HG02852 (cell line): ENCODE measurements around the gene ANKIB1.
"Not testable (repeated sequence)": the region's sequence is repeated elsewhere in the genome, so short reads cannot be mapped to it uniquely, and the experiment has no call there.

Experiments
- ATAC-seq: cut with Tn5 transposase; IDR thresholded peaks from one replicate; pipeline ENCODE4 v1.9.1; 2021; ENCODE audit warnings: mild to moderate bottlenecking, moderate library complexity; ENCODE audit not compliant: unreplicated experiment

ANKIB1 gene

DNA sequence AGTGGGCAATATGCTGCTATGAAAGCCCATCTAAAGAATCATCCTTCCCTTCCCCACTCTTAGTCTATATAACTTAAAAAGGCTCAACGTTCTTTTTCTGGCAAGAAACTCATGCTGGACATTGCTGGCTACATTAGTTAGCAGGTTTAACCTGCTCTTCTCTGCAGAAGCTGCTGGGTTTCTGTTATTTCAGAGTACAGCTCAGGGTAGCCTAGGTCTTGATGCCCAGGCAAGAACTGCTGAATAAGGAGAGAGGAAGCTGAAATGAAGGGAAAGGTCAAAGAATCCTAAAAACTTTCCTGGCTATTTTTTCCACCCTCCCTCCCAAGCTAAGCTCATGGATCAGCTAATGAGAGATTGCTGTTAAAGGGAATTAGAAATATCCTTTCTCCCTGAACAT is 79.4 kb downstream of the ANKIB1 start:
- no peak for ATAC-seq

DNA sequence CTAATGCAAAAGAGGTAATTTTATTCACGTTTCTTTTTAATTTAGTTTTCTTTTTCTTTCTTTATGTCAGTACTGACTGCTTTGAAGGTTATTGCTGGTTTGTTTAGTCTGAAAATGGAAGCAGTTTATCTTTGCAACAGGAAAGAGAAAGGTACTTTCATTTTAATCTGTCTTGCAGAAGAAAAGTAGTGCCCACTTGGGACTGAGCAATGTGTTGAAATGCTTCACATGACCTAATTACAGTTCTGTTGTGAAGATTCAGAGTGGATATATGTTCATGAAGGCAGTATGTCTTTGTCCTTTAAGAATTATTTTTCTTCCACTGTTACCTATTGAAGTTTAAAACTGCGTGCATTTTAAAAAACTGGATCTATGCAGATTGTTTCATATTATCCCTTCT is 80.1 kb downstream of the ANKIB1 start:
- no peak for ATAC-seq

DNA sequence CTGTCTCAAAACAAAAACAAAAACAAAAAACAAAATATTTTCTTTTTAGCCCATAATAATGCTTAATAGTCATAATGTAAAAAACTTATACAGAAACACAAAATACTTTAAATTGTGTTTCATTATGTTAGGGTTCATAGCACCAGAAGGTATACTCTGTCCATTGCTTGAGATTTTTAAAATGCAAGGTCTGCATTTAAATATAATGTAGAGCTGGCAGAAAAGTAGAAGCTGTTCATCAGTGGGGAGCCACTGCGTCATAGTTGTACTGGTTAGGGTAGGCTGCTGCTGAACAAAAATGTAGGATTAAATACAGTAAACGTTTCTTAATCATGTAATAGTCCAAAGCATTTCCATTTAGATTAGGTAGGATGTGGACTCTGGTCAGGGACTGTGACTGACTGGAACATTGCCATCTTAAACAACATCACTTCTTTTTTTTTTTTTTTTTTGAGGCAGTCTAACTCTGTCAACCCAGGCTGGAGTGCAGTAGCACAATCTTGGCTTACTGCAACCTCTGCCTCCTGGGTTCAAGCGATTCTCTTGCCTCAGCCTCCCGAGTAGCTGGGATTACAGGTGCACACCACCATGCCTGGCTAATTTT is 85.2 kb downstream of the ANKIB1 start:
- ATAC-seq, result no peak

DNA sequence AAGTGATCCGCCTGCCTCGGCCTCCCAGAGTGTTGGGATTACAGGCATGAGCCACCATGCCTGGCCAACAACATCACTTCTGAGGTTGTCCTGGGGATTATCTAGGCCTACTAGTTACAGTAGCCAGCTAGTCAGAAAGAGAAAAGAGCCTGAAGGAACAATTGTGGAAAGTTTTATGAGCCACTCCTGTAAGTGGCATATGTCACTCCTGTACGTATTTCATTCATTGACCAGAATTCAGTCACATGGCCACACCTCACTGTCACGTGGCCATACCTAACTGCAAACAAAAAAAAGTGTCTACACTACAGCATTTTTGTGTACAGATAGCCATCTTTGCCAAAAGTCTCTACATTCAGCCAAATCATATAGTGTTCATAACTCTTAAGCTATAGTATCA is 85.7 kb downstream of the ANKIB1 start:
- no peak for ATAC-seq

DNA sequence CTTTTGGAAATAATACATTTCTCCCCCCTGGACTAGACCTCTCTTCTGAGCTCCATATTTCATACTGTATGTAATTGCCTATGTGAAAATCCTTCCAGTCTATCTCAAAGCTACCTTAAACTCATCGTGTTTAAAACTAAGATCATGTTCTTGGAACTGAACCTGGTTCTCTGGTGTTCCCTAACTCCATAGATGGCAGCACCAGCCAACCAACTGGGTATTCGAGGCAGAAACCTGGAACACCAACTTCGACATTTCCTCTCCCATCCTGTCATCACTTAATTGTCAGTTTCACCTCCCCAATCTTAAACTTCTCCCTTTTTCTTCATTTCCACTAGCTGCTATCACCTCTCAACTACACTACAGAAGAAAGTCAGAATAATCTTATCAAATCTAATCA is 87.0 kb downstream of the ANKIB1 start:
- ATAC-seq, result no peak

- ATAC-seq, result no peak
Measured at GRCh38 chr7:92333866-92334265, 88.1 kb downstream of the ANKIB1 start.

DNA sequence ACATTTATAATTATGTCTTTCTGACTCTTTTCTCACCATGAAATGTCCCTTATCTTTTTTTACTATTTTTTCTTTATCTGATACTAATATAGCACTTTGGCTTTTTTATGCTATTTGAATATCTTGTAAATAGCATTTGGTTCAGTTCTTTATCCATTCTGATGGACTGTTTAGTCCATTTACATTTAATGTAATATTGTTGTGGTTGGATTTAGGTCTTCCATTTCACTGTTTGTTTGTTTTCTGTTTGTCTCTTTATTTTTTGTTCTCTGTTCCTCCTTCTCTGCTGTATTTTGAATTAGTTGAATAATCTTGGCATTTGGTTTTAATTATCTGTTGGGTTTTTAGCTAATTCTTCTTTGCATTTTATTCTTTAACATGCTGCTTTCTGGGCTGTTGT is 89.8 kb downstream of the ANKIB1 start:
- ATAC-seq, result no peak

- no peak for ATAC-seq
Measured at GRCh38 chr7:92336662-92337340, 91.0 kb downstream of the ANKIB1 start.

- no peak for ATAC-seq
Measured at GRCh38 chr7:92340016-92340415, 94.2 kb downstream of the ANKIB1 start.

DNA sequence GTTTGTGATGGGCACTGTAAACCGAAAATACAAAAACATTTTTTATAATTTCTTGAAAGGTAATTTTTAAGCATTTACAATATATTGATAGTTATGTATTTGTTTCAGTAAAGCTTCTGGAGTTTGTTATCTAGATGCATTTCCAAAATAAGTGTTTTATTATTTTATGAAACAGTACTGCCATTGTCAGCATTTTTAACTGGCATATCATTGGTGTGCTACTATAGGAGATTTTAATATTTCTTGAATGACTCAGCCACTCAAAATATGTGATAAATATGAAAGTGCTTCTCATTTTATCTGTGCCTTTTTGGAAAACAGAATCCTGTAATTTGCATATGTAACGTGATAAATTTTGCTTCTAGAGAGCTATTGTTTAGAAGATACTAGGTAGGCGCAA is 97.9 kb downstream of the ANKIB1 start:
- ATAC-seq, result no peak

- ATAC-seq, result no peak
Measured at GRCh38 chr7:92352009-92352408, 106.2 kb downstream of the ANKIB1 start.

DNA sequence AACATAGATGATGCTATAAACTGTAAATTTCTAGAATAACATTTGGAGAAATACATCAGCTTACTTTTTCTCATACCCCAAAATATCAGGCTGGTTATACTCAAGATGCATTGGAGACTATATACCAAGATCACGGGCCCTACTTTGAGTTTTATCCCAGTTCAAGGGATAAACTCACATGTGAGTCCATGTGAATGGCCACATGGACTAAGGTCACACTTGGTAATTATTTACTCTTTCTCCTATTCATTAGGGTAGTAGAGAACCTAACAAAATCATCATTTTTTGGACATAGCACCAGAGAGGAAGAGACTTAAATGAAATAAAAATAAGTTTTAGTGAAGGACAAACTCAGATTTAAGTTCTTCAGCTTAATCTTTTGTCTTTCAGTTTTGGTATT is 108.4 kb downstream of the ANKIB1 start:
- no peak for ATAC-seq

- no peak for ATAC-seq
Measured at GRCh38 chr7:92356406-92356805, 110.6 kb downstream of the ANKIB1 start.

GRCh38 chr7:92357260-92357659 is 111.5 kb downstream of the ANKIB1 start:
- ATAC-seq, result no peak

- ATAC-seq, result not testable (repeated sequence)
Measured at GRCh38 chr7:92359179-92359578, 113.4 kb downstream of the ANKIB1 start.

- ATAC-seq, result no peak
Measured at GRCh38 chr7:92359801-92360200, 114.0 kb downstream of the ANKIB1 start.

GRCh38 chr7:92360387-92360786 is 114.6 kb downstream of the ANKIB1 start:
- ATAC-seq, result no peak

- no peak for ATAC-seq
Measured at GRCh38 chr7:92362131-92362530, 116.4 kb downstream of the ANKIB1 start.

GRCh38 chr7:92366730-92367129 is 121.0 kb downstream of the ANKIB1 start:
- ATAC-seq, result no peak

GRCh38 chr7:92368741-92369140 is 123.0 kb downstream of the ANKIB1 start:
- ATAC-seq, result no peak

DNA sequence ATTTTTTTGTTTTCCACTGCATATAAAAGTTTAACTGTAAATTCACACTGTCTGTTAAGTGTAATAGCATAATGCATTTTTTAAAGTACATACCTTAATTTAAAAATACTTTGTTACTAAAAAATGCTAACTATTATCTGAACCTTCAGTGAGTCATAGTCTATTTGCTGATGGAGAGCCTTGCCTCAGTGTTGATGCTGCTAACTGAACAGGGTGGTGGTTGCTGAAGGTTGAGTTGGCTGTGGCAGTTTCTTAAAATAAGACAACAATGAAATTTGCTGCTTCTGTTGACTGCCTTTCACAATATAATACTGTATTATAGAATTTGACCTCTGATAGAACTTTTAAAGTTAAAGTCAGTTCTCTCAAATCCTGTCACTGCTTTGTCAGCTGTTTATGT is 129.2 kb downstream of the ANKIB1 start:
- no peak for ATAC-seq

- no peak for ATAC-seq
Measured at GRCh38 chr7:92391071-92391470, 145.3 kb downstream of the ANKIB1 start.

- no peak for ATAC-seq
Measured at GRCh38 chr7:92397542-92397941, 151.8 kb downstream of the ANKIB1 start.
